B cell (primary cell): ENCODE data around the gene ICA1. TPM values are rescaled to one million over a fixed set of nuclear protein-coding genes. Genes with fewer than 3 reads are reported as not detected.

Experiments
- ATAC-seq: fragments of 200-7000 bp; cut with Tn5 transposase; one replicate; pipeline ENCODE4 v1.10.0; 2021; ENCODE audit warnings: low read depth, mild to moderate bottlenecking, moderate number of reproducible peaks, moderate library complexity
- CTCF ChIA-PET: fragments of 350-600 bp; sonication (Branson Sonifier 250); formaldehyde crosslinking; loops from one replicate; lab custom pipeline; 2021; ENCODE audit warnings: antibody characterized with exemption, inconsistent platforms; lab: Charles Lee
- POLR2A ChIA-PET: fragments of 350-600 bp; sonication (Branson Sonifier 250); formaldehyde crosslinking; loops from one replicate; lab custom pipeline; 2021; ENCODE audit warnings: antibody characterized with exemption; lab: Charles Lee
- DNase-seq: peaks from one replicate; pipeline ENCODE4 v3.0.0; 2013
- H2AFZ ChIP-seq: 2 replicates; pipeline ENCODE4 v1.6.1; 2012; ENCODE audit warnings: mild to moderate bottlenecking, low read depth, low read length; ENCODE audit not compliant: insufficient read depth, poor library complexity, severe bottlenecking
- H3K27ac ChIP-seq, 2 donors: 1 replicate in 1 of 2; 2 replicates in 1 of 2; pipeline ENCODE4 v1.5.1; 2012 to 2013; ENCODE audit warnings: low read length in 2 of 2, mild to moderate bottlenecking in 2 of 2, moderate library complexity in 1 of 2
- H3K27me3 ChIP-seq, 4 experiments: fragments of 200-600 bp in 1 of 4; sonication (generic) in 1 of 4; replicated peaks in 1 of 4; 1 replicate in 2 of 4; 2 replicates in 2 of 4; pipeline versions ENCODE4 v1.6.1 to v1.7.0; 2013 to 2016; ENCODE audit warnings: low read length in 3 of 4, mild to moderate bottlenecking in 2 of 4, mixed read lengths in 1 of 4, moderate library complexity in 1 of 4; ENCODE audit not compliant: insufficient read depth in 4 of 4, control insufficient read depth in 3 of 4; ENCODE audit errors: control extremely low read depth in 1 of 4
- H3K36me3 ChIP-seq, 2 experiments: replicated peaks in 1 of 2; 1 replicate in 1 of 2; 2 replicates in 1 of 2; pipeline versions ENCODE4 v1.6.1 to v1.7.1; 2013; ENCODE audit warnings: low read length in 1 of 2; ENCODE audit not compliant: insufficient read depth in 2 of 2, control insufficient read depth in 1 of 2; ENCODE audit errors: control extremely low read depth in 1 of 2, extremely low read depth in 1 of 2
- H3K4me1 ChIP-seq, 2 donors: fragments of 200-600 bp in 1 of 2; sonication (generic) in 1 of 2; 1 replicate in 1 of 2; 2 replicates in 1 of 2; pipeline versions ENCODE4 v1.5.1 to v1.6.1; 2013 to 2017; ENCODE audit warnings: low read length in 2 of 2; ENCODE audit not compliant: control insufficient read depth in 2 of 2, insufficient read depth in 2 of 2
- H3K4me2 ChIP-seq: replicated peaks from 2 replicates; pipeline ENCODE3; 2012; ENCODE audit warnings: mild to moderate bottlenecking, low read depth, low read length; ENCODE audit not compliant: poor library complexity, severe bottlenecking
- H3K4me3 ChIP-seq, 5 experiments: fragments of 200-600 bp in 1 of 5; sonication (generic) in 1 of 5; 1 replicate in 3 of 5; 2 replicates in 2 of 5; pipeline versions ENCODE4 v1.5.1 to v1.7.0; 2011 to 2016; ENCODE audit warnings: low read length in 4 of 5, mild to moderate bottlenecking in 4 of 5, low read depth in 2 of 5, control low read depth in 1 of 5, moderate library complexity in 1 of 5; ENCODE audit not compliant: insufficient read depth in 1 of 5; ENCODE audit errors: control extremely low read depth in 1 of 5, extremely low read depth in 1 of 5
- H3K79me2 ChIP-seq: fragments of 200-600 bp; sonication (generic); one replicate; pipeline ENCODE4 v1.6.0; 2016; ENCODE audit warnings: low read length; ENCODE audit not compliant: control insufficient read depth, insufficient read depth
- H3K9ac ChIP-seq: fragments of 200-600 bp; sonication (generic); 2 replicates; pipeline ENCODE4 v1.6.1; 2017; ENCODE audit warnings: mild to moderate bottlenecking, low read length, moderate library complexity
- H3K9me3 ChIP-seq, 3 donors: one replicate each; pipeline versions ENCODE4 v1.6.1 to v1.7.1; 2013; ENCODE audit warnings: low read length in 2 of 3; ENCODE audit not compliant: control insufficient read depth in 2 of 3, insufficient read depth in 1 of 3; ENCODE audit errors: control extremely low read depth in 1 of 3
- H4K20me1 ChIP-seq: 2 replicates; pipeline ENCODE4 v1.6.0; 2012; ENCODE audit warnings: mild to moderate bottlenecking, low read length; ENCODE audit not compliant: insufficient read depth, control insufficient read depth, poor library complexity, severe bottlenecking
- H3K27ac Mint-ChIP-seq: one replicate; pipeline ENCODE4 v1.8.0; 2021; ENCODE audit warnings: mixed read lengths
- H3K27me3 Mint-ChIP-seq: one replicate; pipeline ENCODE4 v1.8.0; 2021; ENCODE audit warnings: mixed read lengths
- H3K4me1 Mint-ChIP-seq: one replicate; pipeline ENCODE4 v1.8.0; 2021; ENCODE audit warnings: mixed read lengths
- H3K4me3 Mint-ChIP-seq: one replicate; pipeline ENCODE4 v1.8.0; 2021; ENCODE audit warnings: mixed read lengths
- H3K9me3 Mint-ChIP-seq: one replicate; pipeline ENCODE4 v1.8.0; 2022; ENCODE audit warnings: mixed read lengths; ENCODE audit not compliant: insufficient read depth
- EZH2 ChIP-seq: IDR thresholded peaks from 2 replicates; pipeline ENCODE4 v1.6.1; 2012; ENCODE audit warnings: borderline replicate concordance, low read depth, mild to moderate bottlenecking, moderate library complexity, low read length; ENCODE audit not compliant: insufficient read depth, poor library complexity, severe bottlenecking
- WGBS: methylation state at CpG from one replicate; pipeline ENCODE4 v1.1.5; 2013; ENCODE audit warnings: missing lambda C conversion rate; ENCODE audit not compliant: insufficient coverage; 5-methylcytosine and 5-hydroxymethylcytosine counted together
- intact Hi-C: fragments of 100-400 bp; cut with micrococcal nuclease; formaldehyde crosslinking; loops from one replicate; pipeline ENCODE4 v1.10.0; 2022
- polyA plus RNA-seq: library from polyadenylated mRNA; depleted of rRNA; stranded (reverse); fragments of >200 nt; gene quantifications from 2 replicates; pipeline ENCODE4 v1.2.3, GENCODE V29; 2012
- total RNA-seq, 2 donors: library from RNA; stranded (reverse); fragments of 120-200 nt in 1 of 2; gene quantifications; 1 replicate in 1 of 2; 2 replicates in 1 of 2; pipeline versions ENCODE4 v1.2.3 to v1.2.4, GENCODE V29; 2013 to 2022
- TF ChIP-seq, protein P1 (sequence below): fragments of 200-600 bp; IDR thresholded peaks from one replicate; pipeline ENCODE4 v1.8.0; 2022; ENCODE audit warnings: antibody characterized with exemption, mild to moderate bottlenecking

The ICA1 gene
- total and polyA plus RNA-seq, 2 donors (not counting 1 experiment from before 2014, with no cell fraction given): 0.03 TPM; not detected in 1

GRCh38 chr7:8159595-8159994 is 102.4 kb downstream of the ICA1 start:
- no peak for TF ChIP-seq EZH2
- TF ChIP-seq, protein P1, sequence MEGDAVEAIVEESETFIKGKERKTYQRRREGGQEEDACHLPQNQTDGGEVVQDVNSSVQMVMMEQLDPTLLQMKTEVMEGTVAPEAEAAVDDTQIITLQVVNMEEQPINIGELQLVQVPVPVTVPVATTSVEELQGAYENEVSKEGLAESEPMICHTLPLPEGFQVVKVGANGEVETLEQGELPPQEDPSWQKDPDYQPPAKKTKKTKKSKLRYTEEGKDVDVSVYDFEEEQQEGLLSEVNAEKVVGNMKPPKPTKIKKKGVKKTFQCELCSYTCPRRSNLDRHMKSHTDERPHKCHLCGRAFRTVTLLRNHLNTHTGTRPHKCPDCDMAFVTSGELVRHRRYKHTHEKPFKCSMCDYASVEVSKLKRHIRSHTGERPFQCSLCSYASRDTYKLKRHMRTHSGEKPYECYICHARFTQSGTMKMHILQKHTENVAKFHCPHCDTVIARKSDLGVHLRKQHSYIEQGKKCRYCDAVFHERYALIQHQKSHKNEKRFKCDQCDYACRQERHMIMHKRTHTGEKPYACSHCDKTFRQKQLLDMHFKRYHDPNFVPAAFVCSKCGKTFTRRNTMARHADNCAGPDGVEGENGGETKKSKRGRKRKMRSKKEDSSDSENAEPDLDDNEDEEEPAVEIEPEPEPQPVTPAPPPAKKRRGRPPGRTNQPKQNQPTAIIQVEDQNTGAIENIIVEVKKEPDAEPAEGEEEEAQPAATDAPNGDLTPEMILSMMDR: no peak
- H3K4me3 ChIP-seq: no peak overlapping the region
- H3K4me3 Mint-ChIP-seq: no peak overlapping the region
- H3K36me3 ChIP-seq: no peaks in the 10 kb centered on the region
- H3K27me3 Mint-ChIP-seq: no peaks in the 10 kb centered on the region
- H3K9ac ChIP-seq: no peak overlapping the region
- DNase-seq (no peak), ATAC-seq (no peak)
- no CpG with 5 or more reads among the region's 2 CpGs for WGBS
- H2AFZ ChIP-seq: no peak overlapping the region
- no peak overlapping the region for H3K4me2 ChIP-seq
- POLR2A ChIA-PET: no interaction called here
- H3K4me1 ChIP-seq: no peaks in the 10 kb centered on the region
- H3K9me3 ChIP-seq: no peaks in the 10 kb centered on the region
- no peaks in the 10 kb centered on the region for H3K79me2 ChIP-seq
- H3K27ac ChIP-seq: no peak overlapping the region
- no peaks in the 10 kb centered on the region for H3K4me1 Mint-ChIP-seq
- H3K27ac Mint-ChIP-seq: no peak overlapping the region
- intact Hi-C loops: no loop called here
- no peaks in the 10 kb centered on the region for H4K20me1 ChIP-seq
- H3K27me3 ChIP-seq: no peaks in the 10 kb centered on the region
- H3K9me3 Mint-ChIP-seq: no peaks in the 10 kb centered on the region
- CTCF ChIA-PET: no interaction called here

DNA sequence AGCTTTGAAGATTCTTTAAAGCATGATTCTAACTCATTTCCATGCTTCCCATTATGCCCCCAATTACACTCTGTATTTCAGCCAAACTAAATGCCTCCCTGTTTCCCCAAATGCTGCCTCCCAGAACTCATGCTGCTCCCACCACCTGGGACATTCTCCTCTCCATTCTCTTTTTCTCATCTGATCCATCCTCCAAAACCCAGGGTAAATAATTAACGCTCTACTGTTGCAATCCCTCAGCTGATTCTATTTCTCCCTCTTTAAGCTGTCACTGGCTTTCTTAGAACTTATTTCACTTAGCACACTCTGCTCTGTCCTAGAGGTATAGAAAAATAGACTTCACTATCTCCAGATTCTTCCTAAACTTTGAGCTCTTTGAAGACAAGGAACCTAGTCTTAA is 104.7 kb downstream of the ICA1 start:
- TF ChIP-seq EZH2: no peak
- TF ChIP-seq, protein P1: no peak
- POLR2A ChIA-PET: no interaction called here
- DNase-seq (no peak), ATAC-seq (no peak)
- Histone ChIP-seq H3K27me3 (no peaks in the 10 kb centered on the region), H3K27ac (no peak overlapping the region), H3K9me3 (no peaks in the 10 kb centered on the region), H4K20me1 (no peaks in the 10 kb centered on the region), H3K36me3 (no peaks in the 10 kb centered on the region), H3K79me2 (no peaks in the 10 kb centered on the region), H3K9ac (no peak overlapping the region), H3K4me1 (no peaks in the 10 kb centered on the region), H3K4me3 (no peak overlapping the region), H2AFZ (no peak overlapping the region), H3K4me2 (no peak overlapping the region)
- 80% methylated on average over 1 of the region's 1 CpG for WGBS
- no peaks in the 10 kb centered on the region for H3K9me3 Mint-ChIP-seq
- CTCF ChIA-PET: interaction anchor here (0.8 to 1.0 kb wide), 2 partner anchors 476 to 562 kb away, joined by 3 to 5 read pairs; no protein-coding TSS in a partner anchor
- no peak overlapping the region for H3K4me3 Mint-ChIP-seq
- no peak overlapping the region for H3K27ac Mint-ChIP-seq
- no peaks in the 10 kb centered on the region for H3K4me1 Mint-ChIP-seq
- intact Hi-C loops: no loop called here
- H3K27me3 Mint-ChIP-seq: no peaks in the 10 kb centered on the region
